Raji (cell line): ENCODE measurements around the gene FCGR3B.
A peak's percentile ranks its signal among the peaks of the same experiment; 100 is the strongest.
"Not testable (repeated sequence)": the region's sequence is repeated elsewhere in the genome, so short reads cannot be mapped to it uniquely, and the experiment has no call there.

Experiments
- POLR2A ChIP-seq: IDR thresholded peaks from 2 replicates; pipeline ENCODE4 v1.6.1; 2011; ENCODE audit warnings: low read depth, low read length, control low read depth; ENCODE audit not compliant: insufficient read depth

Gene FCGR3B

DNA sequence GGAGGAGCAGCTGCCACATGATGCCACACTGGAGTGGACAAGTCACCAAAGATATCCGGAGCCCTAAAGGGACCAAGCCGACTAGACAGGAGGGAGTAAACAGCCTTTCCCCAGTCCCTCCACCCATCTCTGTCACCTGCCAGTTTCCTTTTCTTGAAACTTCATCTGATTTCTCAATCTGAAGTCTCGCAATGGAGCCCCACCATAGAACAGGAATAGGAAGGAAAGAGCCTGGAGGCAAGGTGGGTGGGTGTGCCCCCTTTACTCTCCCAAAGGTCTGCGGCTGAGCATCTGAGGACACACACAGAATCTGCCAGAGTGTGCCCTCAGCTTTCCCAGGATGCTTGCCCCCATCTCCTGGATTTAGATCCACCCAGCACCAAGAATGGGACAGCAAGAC is at the start of gene FCGR3B:
Gene FCGR3B, minus strand, starts transcription at position 101 of the 400 bp plus-strand sequence. Its CDS starts 82 bp downstream, at position 19.
- TF ChIP-seq POLR2A = no peak

DNA sequence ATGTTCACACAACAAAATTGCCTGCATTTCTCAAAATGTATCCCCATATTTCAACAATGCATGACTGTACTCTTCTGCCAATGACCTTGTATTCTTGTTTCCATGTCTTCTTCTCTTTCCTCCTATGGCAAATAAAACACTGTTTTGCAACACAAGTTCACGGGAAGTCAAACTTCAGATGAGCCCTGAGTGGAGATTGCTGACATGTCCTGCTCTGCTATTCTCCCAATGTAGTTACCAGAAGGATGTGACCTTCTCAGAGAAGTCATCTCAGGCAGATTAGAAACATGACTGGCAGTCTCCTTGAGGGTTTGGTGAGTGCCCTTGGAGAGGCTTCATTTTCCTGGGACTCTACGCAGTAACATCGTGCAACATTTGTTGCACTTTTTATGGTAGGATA is 47.5 kb upstream of the FCGR3B start:
- TF ChIP-seq POLR2A = no peak

DNA sequence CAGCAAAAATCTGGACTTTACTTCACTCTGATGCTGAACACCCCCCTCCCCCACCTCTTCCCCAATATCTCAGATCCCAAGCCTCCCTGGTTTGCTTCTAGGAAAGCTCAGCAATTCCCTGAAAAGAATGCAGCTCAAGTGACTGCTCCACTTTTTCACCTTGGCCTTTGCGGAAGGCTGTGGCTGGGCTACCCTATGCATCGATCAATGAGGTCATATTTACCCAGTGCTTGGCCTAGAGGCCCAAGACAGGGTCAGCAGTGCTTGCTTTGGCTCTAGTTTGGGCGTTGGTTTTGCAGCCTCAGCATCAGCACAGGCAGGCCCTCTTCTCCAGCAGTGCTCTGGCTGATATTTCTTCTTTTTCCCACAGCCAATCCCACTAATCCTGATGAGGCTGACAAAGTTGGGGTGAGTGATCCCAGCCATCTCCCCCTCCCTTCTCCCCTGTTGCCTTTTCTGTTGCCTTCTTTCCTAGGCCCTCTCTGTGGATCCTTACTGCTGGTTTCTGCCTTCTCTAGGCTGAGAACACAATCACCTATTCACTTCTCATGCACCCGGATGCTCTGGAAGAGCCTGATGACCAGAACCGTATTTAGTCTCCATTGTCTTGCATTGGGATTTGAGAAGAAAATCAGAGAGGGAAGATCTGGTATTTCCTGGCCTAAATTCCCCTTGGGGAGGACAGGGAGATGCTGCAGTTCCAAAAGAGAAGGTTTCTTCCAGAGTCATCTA is 46.1 kb upstream of the FCGR3B start:
- TF ChIP-seq POLR2A = no peak

DNA sequence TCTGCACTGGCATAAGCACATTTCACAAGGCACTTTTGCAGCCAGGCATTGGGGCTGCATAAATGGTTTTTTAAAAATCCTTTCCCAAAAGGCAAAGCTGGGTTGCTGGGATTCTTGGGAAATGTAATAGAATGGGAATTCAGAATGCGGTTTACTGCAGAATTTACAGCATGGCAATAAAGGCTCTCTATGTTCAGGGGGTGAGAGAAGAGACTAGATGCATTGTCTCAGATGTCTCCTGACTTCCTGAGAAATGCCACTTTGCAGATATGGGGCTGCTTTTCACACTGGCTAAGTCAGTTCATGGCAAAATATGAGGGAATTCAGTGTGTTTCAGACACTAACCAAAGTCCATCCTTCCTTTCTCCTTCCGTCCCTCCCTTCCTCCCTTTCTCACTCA is 45.5 kb upstream of the FCGR3B start:
- TF ChIP-seq POLR2A = no peak

DNA sequence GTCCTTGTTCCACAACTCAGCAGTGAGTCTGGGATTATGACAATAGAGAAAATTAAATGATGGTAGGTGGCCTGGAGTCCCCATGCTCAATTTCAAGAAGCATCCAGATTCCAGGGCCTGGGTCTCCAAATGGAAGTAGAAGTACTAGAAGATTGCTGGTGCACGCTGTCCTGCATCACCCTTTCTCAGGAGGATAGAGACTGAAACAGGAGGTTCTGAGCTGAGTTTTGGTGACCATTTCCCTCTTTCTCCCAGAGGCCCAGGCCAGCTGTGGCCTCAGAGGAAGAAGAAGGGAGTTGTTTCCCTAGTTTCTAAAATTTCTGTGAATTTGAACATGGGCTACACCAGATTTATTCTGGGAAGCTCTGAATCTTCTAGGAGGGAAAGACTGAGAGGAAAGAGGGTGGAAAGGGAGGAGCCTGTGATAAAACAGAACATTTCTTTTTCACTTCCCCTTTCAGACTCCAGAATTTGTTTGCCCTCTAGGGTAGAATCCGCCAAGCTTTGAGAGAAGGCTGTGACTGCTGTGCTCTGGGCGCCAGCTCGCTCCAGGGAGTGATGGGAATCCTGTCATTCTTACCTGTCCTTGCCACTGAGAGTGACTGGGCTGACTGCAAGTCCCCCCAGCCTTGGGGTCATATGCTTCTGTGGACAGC is 31.8 kb upstream of the FCGR3B start, which contains the start of gene FCGR2B:
Gene FCGR2B, plus strand, starts transcription at position 460 of the 656 bp plus-strand sequence. Its CDS starts 99 bp downstream, at position 559.
- TF ChIP-seq POLR2A = not testable (repeated sequence)

DNA sequence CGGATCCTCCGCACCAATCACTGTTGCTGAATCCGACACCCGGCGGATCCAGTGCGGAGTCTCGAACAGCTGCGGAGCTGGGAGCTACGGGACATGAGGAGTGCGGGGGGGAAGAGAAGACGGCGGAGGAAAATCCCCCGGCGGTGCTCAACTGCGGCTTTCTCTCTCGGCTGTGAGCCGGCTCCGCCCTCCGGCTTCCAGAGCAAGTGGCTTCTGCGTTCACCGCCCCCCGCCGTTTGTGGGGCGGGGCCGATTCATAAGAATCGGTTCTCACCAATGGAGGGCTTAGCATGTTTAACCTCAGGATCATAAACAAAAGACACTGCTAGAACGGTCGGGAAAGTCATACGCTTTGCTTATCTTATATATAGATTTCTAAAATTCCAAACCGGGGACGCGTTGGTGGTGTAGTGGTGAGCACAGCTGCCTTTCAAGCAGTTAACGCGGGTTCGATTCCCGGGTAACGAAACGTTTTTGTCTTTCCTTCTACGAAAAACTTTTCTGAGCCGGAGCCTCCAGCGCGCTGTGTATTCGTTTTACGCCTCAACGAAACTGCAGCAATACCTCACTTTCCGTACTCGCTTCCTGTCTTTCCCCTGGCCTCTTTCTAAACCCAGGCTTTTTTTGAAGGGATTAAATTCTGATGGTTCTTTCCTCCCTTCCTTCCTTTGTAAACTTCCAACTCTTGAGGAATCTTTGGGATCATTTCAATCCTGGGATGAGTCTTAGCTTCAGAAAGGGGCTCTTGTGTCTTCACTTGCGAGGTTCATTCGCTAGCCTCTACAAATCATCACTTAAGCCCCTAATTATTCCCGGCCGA is 18.4 kb downstream of the FCGR3B start:
- 0 out of 2 replicates have a peak, but pooled peaks have one; percentile 30 for TF ChIP-seq POLR2A
